ENCODE data around the gene KLRK1.

DNA sequence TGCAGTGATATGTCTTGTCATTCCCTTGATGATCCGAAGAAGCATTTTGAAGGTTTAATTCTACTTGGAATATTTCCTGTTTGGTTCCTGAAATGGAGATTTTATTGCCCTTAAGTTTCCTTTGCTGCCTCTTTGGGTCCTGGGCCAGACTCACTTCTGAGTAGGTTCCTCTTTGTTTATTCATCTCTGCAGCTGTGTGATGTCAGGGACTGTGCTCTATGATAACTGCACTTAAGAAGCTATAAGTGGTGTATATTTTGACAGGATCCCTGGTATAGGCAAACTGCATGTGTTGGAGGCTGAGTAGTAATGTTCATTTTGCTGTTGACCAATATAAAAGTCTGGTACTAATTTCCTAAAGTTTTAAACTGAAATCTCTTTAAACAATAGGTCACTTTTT lies 19.6 kb upstream of the KLRK1 start, which contains the start of gene KLRC4:
- TF ChIP-seq, protein P1, sequence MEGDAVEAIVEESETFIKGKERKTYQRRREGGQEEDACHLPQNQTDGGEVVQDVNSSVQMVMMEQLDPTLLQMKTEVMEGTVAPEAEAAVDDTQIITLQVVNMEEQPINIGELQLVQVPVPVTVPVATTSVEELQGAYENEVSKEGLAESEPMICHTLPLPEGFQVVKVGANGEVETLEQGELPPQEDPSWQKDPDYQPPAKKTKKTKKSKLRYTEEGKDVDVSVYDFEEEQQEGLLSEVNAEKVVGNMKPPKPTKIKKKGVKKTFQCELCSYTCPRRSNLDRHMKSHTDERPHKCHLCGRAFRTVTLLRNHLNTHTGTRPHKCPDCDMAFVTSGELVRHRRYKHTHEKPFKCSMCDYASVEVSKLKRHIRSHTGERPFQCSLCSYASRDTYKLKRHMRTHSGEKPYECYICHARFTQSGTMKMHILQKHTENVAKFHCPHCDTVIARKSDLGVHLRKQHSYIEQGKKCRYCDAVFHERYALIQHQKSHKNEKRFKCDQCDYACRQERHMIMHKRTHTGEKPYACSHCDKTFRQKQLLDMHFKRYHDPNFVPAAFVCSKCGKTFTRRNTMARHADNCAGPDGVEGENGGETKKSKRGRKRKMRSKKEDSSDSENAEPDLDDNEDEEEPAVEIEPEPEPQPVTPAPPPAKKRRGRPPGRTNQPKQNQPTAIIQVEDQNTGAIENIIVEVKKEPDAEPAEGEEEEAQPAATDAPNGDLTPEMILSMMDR (IDR thresholded peaks at IDR 0.05): no peak
- no peak for TF ChIP-seq POLR2A (IDR thresholded peaks at IDR 0.05)
- TF ChIP-seq POLR2AphosphoS5 (IDR thresholded peaks at IDR 0.05; ENCODE audit: insufficient read depth in 1 of 2, low read depth in 1 of 2): no peak

All from vagina (tissue), 2 donors.